SK-N-SH treated with all-trans-retinoic acid at 6 μM for 48 hours (cell line): ENCODE data around the gene ERN2.

ENCODE experiments used
- ARNTL ChIP-seq: fragments of 450-650 bp; formaldehyde crosslinking; IDR thresholded peaks from 2 replicates; pipeline ENCODE4 v1.5.0; 2020; ENCODE audit warnings: low read depth, mild to moderate bottlenecking, moderate library complexity, borderline replicate concordance
- BACH2 ChIP-seq: fragments of 250-450 bp; sonication (Bioruptor Pico); IDR thresholded peaks from 2 replicates; pipeline ENCODE4 v1.9.0; 2021; ENCODE audit warnings: mild to moderate bottlenecking, borderline replicate concordance
- CREB5 ChIP-seq: fragments of 250-450 bp; sonication (Bioruptor Pico); IDR thresholded peaks from 2 replicates; pipeline ENCODE4 v1.5.1; 2020; ENCODE audit warnings: low read depth, mild to moderate bottlenecking, moderate library complexity
- OSR1 ChIP-seq: fragments of 250-450 bp; sonication (Bioruptor Pico); IDR thresholded peaks from 2 replicates; pipeline ENCODE4 v1.8.0; 2022; ENCODE audit warnings: moderate library complexity, mild to moderate bottlenecking, inconsistent platforms
- PATZ1 ChIP-seq: fragments of 250-450 bp; sonication (Bioruptor Pico); IDR thresholded peaks from 2 replicates; pipeline ENCODE4 v1.8.0; 2020; ENCODE audit warnings: mild to moderate bottlenecking, moderate library complexity, borderline replicate concordance
- PPARA ChIP-seq: fragments of 250-450 bp; sonication (Bioruptor Pico); IDR thresholded peaks from 2 replicates; pipeline ENCODE4 v1.5.0; 2020; ENCODE audit warnings: mild to moderate bottlenecking, borderline replicate concordance
- RARB ChIP-seq: fragments of 250-450 bp; sonication (Bioruptor Pico); IDR thresholded peaks from 2 replicates; pipeline ENCODE4 v1.8.0; 2021; ENCODE audit warnings: mild to moderate bottlenecking, moderate library complexity
- TOX ChIP-seq: fragments of 250-450 bp; sonication (Bioruptor Pico); IDR thresholded peaks from 2 replicates; pipeline ENCODE4 v1.8.0; 2021; ENCODE audit warnings: mild to moderate bottlenecking, moderate library complexity, borderline replicate concordance
- ZNF8 ChIP-seq: fragments of 450-650 bp; formaldehyde crosslinking; IDR thresholded peaks from 2 replicates; pipeline ENCODE4 v1.5.0; 2020; ENCODE audit warnings: mild to moderate bottlenecking, moderate library complexity

- TF ChIP-seq ZNF8 (CRISPR knock-in tag), result no peak
- no peak for TF ChIP-seq PPARA
- no peak for TF ChIP-seq ARNTL (CRISPR knock-in tag)
- no peak for TF ChIP-seq RARB (CRISPR knock-in tag)
- TF ChIP-seq PATZ1 (CRISPR knock-in tag), result no peak
- no peak for TF ChIP-seq CREB5 (CRISPR knock-in tag)
- no peak for TF ChIP-seq TOX
- no peak for TF ChIP-seq OSR1 (CRISPR knock-in tag)
- TF ChIP-seq BACH2 (CRISPR knock-in tag), result no peak
These were observed 42.8 kb downstream of the ERN2 start for GRCh38 chr16:23670137-23670776.
